Gastroesophageal sphincter (tissue), 3 donors: Measurements from ENCODE around the gene ARID1A.

Source experiments
- CTCF ChIP-seq, 4 experiments: fragments of 200-600 bp in 2 of 4; fragments of 450-650 bp in 2 of 4; sonication (generic) in 1 of 4; IDR thresholded peaks; one replicate each; pipeline ENCODE4 v1.5.1; 2017 to 2019; ENCODE audit warnings: antibody characterized with exemption in 4 of 4, mild to moderate bottlenecking in 2 of 4, moderate library complexity in 2 of 4
- EP300 ChIP-seq: sonication (generic); formaldehyde crosslinking; IDR thresholded peaks from one replicate; pipeline ENCODE4 v1.6.1; 2017; ENCODE audit warnings: antibody characterized with exemption, mild to moderate bottlenecking
- POLR2A ChIP-seq, 2 donors: fragments of 450-650 bp; IDR thresholded peaks; one replicate each; pipeline ENCODE4 v1.6.1; 2017; ENCODE audit warnings: antibody characterized with exemption in 2 of 2, mild to moderate bottlenecking in 2 of 2, moderate library complexity in 1 of 2
- POLR2AphosphoS5 ChIP-seq: sonication (generic); formaldehyde crosslinking; IDR thresholded peaks from one replicate; pipeline ENCODE4 v1.6.1; 2017; ENCODE audit warnings: antibody characterized with exemption

DNA sequence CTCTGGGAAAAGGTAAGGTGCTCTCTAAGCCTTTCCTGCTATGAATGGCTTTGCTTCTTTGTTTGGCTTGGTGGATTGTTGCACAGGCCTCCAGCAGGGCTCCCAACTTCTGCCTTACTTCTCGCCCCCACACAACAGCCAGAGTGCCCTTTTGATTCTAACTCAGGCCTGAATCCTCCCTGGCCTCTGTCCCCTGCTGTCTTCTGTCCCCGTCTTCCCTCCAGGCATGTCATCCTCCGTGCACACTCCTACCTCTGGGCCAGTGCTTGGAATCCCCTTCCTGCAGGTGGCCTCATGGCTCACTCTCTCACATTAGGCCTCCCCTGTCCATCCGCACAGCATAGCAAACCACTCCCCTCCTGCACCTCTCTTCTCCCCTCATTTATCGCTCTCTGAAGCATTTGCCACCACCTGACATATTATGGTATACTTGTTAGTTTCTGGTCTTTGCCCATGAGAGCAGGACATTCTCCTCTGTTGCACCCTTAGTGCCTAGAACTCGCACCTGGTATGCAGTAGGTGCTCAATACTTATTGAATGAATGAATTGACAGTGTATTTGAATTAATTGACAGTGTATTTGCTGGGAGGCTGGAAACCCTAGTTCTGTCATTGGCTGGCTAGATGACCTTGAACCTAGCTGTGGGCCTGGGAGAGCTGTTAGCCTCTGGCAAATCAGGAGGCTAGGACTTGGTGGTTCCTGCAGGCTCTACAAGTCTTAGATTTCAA lies 133.5 kb downstream of the ARID1A start:
- TF ChIP-seq CTCF (IDR thresholded peaks at IDR 0.05) (no peak), POLR2AphosphoS5 (no peak), EP300 (no peak), POLR2A (IDR thresholded peaks at IDR 0.05) (no peak)
